Large intestine (tissue), 12 donors: ENCODE data around the gene STOML3. TPM values are rescaled to one million over a fixed set of nuclear protein-coding genes. Genes with fewer than 3 reads are reported as not detected.

Source experiments
- DNase-seq, 2 donors: peaks; one replicate each; pipeline versions ENCODE4 v3.0.0 to v3.0.0-alpha.2; 2013
- H3K27ac ChIP-seq: one replicate; pipeline ENCODE4 v1.5.1; 2013; ENCODE audit warnings: low read length
- H3K27me3 ChIP-seq: 2 replicates; pipeline ENCODE4 v1.6.1; 2013; ENCODE audit warnings: low read length; ENCODE audit not compliant: control insufficient read depth, insufficient read depth
- H3K36me3 ChIP-seq: 2 replicates; pipeline ENCODE4 v1.6.1; 2013; ENCODE audit warnings: low read length; ENCODE audit not compliant: control insufficient read depth, insufficient read depth
- H3K4me1 ChIP-seq: one replicate; pipeline ENCODE4 v1.6.1; 2013; ENCODE audit warnings: low read length; ENCODE audit not compliant: control insufficient read depth, insufficient read depth
- H3K4me3 ChIP-seq: one replicate; pipeline ENCODE4 v1.5.1; 2013; ENCODE audit warnings: low read length
- H3K9me3 ChIP-seq: one replicate; pipeline ENCODE4 v1.6.1; 2013; ENCODE audit warnings: mild to moderate bottlenecking, low read depth, low read length, moderate library complexity; ENCODE audit not compliant: control insufficient read depth
- WGBS: methylation state at CpG from one replicate; pipeline ENCODE4 v1.1.5; 2013; ENCODE audit warnings: low lambda C conversion rate; ENCODE audit not compliant: insufficient coverage; 5-methylcytosine and 5-hydroxymethylcytosine counted together
- long read RNA-seq, 11 donors: transcript quantifications; one replicate each; lab custom pipeline, GENCODE V29; 2026
- polyA plus RNA-seq: library from polyadenylated mRNA; unstranded; fragments of 120-200 nt; gene quantifications from one replicate; pipeline ENCODE4 v1.2.1, GENCODE V29; 2013

STOML3 gene
- polyA plus RNA-seq, result 0.04 TPM
- long read RNA-seq, donor 1, result 0 reads
- long read RNA-seq, donor 2, result 0 reads
- long read RNA-seq, donor 3, result 0 reads
- long read RNA-seq, donor 4, result 0 reads
- long read RNA-seq, donor 5, result 0 reads
- long read RNA-seq, donor 6, result 0 reads
- long read RNA-seq, donor 7, result 0 reads
- long read RNA-seq, donor 8, result 0 reads
- long read RNA-seq, donor 9, result 0 reads
- long read RNA-seq, donor 10, result 0 reads
- long read RNA-seq, donor 11, result 0 reads

GRCh38 chr13:38990693-38991092 lies at the start of gene STOML3:
STOML3 (minus strand) TSS chr13:38990831; CDS start chr13:38990721, 110 bp downstream.
- Histone ChIP-seq H3K9me3 (no peaks in the 10 kb centered on the region), H3K27ac (no peak within 1 kb of the TSS), H3K4me3 (no peak within 1 kb of the TSS), H3K4me1 (no peaks in the 10 kb centered on the region), H3K27me3 (no peaks in the 10 kb centered on the region), H3K36me3 (no peaks in the 10 kb centered on the region)
- DNase-seq, result no peak

DNA sequence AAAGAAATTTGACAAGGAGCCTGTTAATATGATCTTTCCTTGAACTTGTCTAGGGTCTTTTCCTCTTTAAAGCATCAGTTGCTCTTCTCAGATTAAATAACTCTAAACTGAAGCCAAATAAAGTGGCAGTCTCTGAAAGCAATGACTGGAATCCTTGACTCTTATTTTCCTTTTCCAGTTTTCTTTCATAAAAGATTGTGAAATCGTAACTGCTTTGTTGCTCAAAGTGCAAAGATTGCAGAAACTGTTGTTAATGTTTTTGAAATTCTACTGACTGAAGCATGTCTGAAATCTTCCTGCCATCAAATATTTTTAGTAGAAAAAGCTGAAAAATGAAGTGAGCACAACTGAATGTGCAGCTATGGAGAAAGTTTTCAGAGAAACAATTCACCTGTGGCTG lies 49.6 kb upstream of the STOML3 start:
- no CpG with 5 or more reads among the region's 1 CpG for WGBS
- DNase-seq, result peak; percentile 30 to 59
- H3K36me3 ChIP-seq, result peaks cover 13% of the 10 kb centered on the region
- H3K9me3 ChIP-seq, result peaks cover 4% of the 10 kb centered on the region
- no peak overlapping the region for H3K4me3 ChIP-seq
- H3K27me3 ChIP-seq, result no peaks in the 10 kb centered on the region
- H3K4me1 ChIP-seq, result peaks cover 2% of the 10 kb centered on the region
- H3K27ac ChIP-seq, result peak overlapping the region; percentile 90

GRCh38 chr13:39039041-39039440 lies 48.4 kb upstream of the STOML3 start:
- peak overlapping the region; percentile 93 for H3K4me3 ChIP-seq
- no peaks in the 10 kb centered on the region for H3K27me3 ChIP-seq
- H3K27ac ChIP-seq, result peak overlapping the region; percentile 90
- H3K36me3 ChIP-seq, result peaks cover 5% of the 10 kb centered on the region
- peaks cover 5% of the 10 kb centered on the region for H3K4me1 ChIP-seq
- 19% methylated on average over 5 of the region's 7 CpGs for WGBS
- H3K9me3 ChIP-seq, result peaks cover 4% of the 10 kb centered on the region
- DNase-seq, result no peak

GRCh38 chr13:39038569-39039030 lies 48.0 kb upstream of the STOML3 start:
- Histone ChIP-seq H3K27me3 (no peaks in the 10 kb centered on the region), H3K4me1 (peaks cover 5% of the 10 kb centered on the region), H3K36me3 (peaks cover 2% of the 10 kb centered on the region), H3K4me3 (peak overlapping the region; percentile 93), H3K9me3 (peaks cover 4% of the 10 kb centered on the region), H3K27ac (peak overlapping the region; percentile 90)
- DNase-seq, result peak; percentile 32 to 66
- WGBS, result 0% methylated on average over 1 of the region's 15 CpGs

DNA sequence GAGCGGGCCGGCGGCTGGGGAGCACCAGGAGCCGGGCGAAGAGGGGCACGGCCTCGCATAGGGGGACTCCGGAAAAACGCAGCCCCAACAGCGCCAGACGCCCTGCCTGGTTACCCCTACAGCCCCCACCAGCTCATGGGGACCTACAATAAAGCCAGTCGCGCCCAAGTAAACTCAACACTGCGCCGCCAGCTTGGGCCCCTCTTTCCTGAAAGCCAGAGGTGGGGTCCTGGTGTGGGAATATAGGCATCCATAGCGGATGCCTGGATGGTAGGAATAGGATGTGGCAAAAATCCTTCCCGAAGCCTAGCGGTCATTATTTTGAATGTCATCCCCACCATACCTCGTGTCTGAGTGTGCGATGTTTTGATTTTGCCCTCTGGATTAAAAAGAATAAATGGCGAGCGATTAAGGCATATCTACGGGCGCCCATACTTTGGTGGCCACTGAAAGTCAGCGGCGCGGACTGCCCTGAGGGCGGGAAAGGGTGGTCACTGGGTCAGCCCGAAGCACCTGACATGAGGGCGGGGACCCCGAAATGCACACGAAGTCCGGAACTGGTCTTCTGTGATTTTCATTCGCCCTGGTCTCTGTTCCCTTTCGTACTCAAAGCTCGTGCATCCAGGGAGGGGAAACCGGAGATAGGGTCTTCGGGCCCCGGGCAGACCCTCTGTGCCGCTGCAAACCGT lies 47.4 kb upstream of the STOML3 start, which contains the start of the genes NHLRC3 and PROSER1:
Gene NHLRC3, plus strand, starts transcription at position 577 of the 689 bp plus-strand sequence. CDS start 184 bp downstream, outside the sequence.
Gene PROSER1, minus strand, starts transcription at position 210 of the 689 bp plus-strand sequence. CDS start 847 bp downstream, outside the sequence.
- peak; percentile 95 to 98 for DNase-seq
- peaks cover 2% of the 10 kb centered on the region for H3K36me3 ChIP-seq
- peak within 1 kb of the TSS; percentile 90 for H3K27ac ChIP-seq
- H3K9me3 ChIP-seq, result peaks cover 4% of the 10 kb centered on the region
- no CpG with 5 or more reads among the region's 41 CpGs for WGBS
- peaks cover 5% of the 10 kb centered on the region for H3K4me1 ChIP-seq
- peak within 1 kb of the TSS; percentile 93 for H3K4me3 ChIP-seq
- H3K27me3 ChIP-seq, result no peaks in the 10 kb centered on the region

DNA sequence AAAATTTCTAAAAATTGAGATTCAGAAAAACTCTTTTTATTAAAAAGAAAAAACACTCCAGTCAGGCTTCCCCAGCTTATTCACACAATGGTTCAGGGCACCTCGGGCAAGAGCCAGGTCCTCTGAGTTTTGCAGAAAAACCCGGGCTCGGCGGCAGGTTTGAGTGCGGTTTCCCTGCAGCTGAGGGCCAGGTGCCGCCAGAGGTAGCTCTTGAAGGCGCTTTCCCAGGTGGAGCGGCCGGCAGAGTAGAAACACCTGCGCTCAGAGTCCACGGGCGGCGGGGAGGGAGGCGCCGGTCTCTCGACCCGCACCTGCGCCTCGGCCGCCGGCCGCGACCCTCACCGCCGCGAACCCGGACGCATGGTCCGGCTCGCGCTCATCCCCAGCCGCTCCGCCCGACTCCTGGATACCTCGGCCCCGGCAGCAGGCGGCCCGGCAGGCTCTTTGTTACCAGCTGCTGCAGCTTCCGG lies 46.8 kb upstream of the STOML3 start:
- Histone ChIP-seq H3K4me1 (peaks cover 5% of the 10 kb centered on the region), H3K4me3 (peak overlapping the region; percentile 93), H3K36me3 (peaks cover 2% of the 10 kb centered on the region), H3K27ac (peak overlapping the region; percentile 90), H3K27me3 (no peaks in the 10 kb centered on the region), H3K9me3 (peaks cover 4% of the 10 kb centered on the region)
- no peak for DNase-seq
- WGBS, result no CpG with 5 or more reads among the region's 39 CpGs

DNA sequence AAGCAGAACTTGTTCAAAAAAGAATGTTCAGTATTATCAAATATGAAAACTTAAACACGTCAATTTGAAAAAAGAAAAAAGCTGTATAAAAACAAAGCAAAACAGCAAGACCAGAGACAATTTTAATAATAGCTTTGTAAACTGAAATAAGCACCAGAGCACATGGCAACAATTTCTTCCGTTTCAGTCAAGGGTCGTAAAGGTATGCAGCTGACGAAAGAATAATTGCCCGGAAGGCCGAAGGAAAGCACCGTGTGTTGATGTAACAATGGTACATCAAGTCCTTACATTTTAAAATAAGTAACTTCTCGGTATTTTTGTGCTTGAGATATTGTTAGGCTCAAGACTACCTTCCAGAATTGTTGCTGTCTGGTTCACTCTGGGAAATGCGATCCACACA lies 45.6 kb upstream of the STOML3 start:
- H3K4me1 ChIP-seq, result peaks cover 5% of the 10 kb centered on the region
- H3K27ac ChIP-seq, result peak overlapping the region; percentile 90
- peak; percentile 40 to 69 for DNase-seq

GRCh38 chr13:39035799-39036198 lies 45.2 kb upstream of the STOML3 start:
- H3K9me3 ChIP-seq, result peaks cover 4% of the 10 kb centered on the region
- H3K4me3 ChIP-seq, result peak overlapping the region; percentile 93
- peaks cover 5% of the 10 kb centered on the region for H3K4me1 ChIP-seq
- DNase-seq, result no peak
- peaks cover 3% of the 10 kb centered on the region for H3K36me3 ChIP-seq
- 0% methylated on average over 1 of the region's 2 CpGs for WGBS
- H3K27me3 ChIP-seq, result no peaks in the 10 kb centered on the region
- H3K27ac ChIP-seq, result peak overlapping the region; percentile 90

More for the DNA sequence above, 45.6 kb upstream of the STOML3 start:
- H3K27me3 ChIP-seq, result no peaks in the 10 kb centered on the region
- H3K36me3 ChIP-seq, result peaks cover 2% of the 10 kb centered on the region
- peak overlapping the region; percentile 93 for H3K4me3 ChIP-seq
- peaks cover 4% of the 10 kb centered on the region for H3K9me3 ChIP-seq
- 6% methylated on average over 2 of the region's 9 CpGs for WGBS

DNA sequence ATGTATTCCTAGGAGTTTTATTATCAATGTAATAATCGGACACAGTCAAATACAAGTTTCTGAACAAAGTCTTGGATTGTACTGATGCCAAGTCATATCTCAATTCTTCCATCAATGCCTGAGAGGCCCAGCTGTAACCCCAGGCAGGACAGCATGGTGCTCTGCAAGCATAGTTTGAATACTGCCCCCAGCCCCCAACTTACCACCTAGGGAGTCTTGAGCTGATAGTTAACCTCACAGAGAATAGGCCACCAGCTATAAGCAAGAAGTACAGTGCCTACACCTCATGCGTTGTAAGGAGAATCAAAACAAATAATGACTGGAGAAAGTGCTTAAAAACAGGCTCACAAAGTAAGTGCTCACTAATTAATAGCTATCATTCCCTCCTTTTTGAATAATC lies 44.6 kb upstream of the STOML3 start:
- 29% methylated on average over 1 of the region's 2 CpGs for WGBS
- peaks cover 4% of the 10 kb centered on the region for H3K9me3 ChIP-seq
- DNase-seq, result peak in 1 of 2 donors; percentile 6
- H3K36me3 ChIP-seq, result peaks cover 9% of the 10 kb centered on the region
- H3K27me3 ChIP-seq, result no peaks in the 10 kb centered on the region
- H3K4me1 ChIP-seq, result peaks cover 5% of the 10 kb centered on the region
- no peak overlapping the region for H3K27ac ChIP-seq
- H3K4me3 ChIP-seq, result peak overlapping the region; percentile 93

- no CpG with 5 or more reads among the region's 1 CpG for WGBS
These were observed 43.5 kb upstream of the STOML3 start for GRCh38 chr13:39034085-39034484.

More at GRCh38 chr13:39034085-39034484, 43.5 kb upstream of the STOML3 start:
- Histone ChIP-seq H3K27ac (no peak overlapping the region), H3K27me3 (no peaks in the 10 kb centered on the region), H3K36me3 (peaks cover 10% of the 10 kb centered on the region), H3K4me3 (no peak overlapping the region), H3K9me3 (no peaks in the 10 kb centered on the region), H3K4me1 (peaks cover 3% of the 10 kb centered on the region)
- peak in 1 of 2 donors; percentile 7 for DNase-seq
